DMS 273 (cell line): ENCODE measurements around the gene EPB41L5.
"Not testable (repeated sequence)": the region's sequence is repeated elsewhere in the genome, so short reads cannot be mapped to it uniquely, and the experiment has no call there.

ENCODE experiments used
- DNase-seq: peaks from one replicate; lab custom pipeline; 2025; ENCODE audit not compliant: unreplicated experiment; lab: John Stamatoyannopoulos, UW

The EPB41L5 gene

GRCh38 chr2:120012771-120013596 lies at the start of gene EPB41L5:
Gene EPB41L5, plus strand, starts transcription at chr2:120013077. Its CDS starts 6,008 bp downstream, at chr2:120019085.
- DNase-seq = peak; percentile 99

DNA sequence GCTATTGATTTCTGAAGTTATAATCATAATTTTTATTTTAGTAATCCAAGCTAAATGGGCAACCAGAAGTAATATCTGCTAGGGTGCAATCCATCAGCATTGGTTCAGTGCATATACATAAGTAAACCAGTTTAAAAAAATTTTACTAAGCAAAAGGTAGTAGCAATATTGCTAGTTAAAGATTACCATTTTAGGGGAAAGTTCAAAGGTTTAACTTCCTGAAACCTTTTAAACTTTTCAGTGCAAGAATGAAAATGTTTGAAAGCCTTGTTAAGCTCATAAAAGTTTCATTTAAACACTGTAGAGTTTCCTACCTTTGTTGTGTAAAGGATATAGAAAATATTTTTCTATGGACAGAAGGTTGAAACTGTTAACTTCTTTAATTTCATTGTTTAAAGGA lies 31.0 kb upstream of the EPB41L5 start:
- DNase-seq = no peak

- DNase-seq = no peak
Measured at GRCh38 chr2:119982506-119982905, 30.4 kb upstream of the EPB41L5 start.

DNA sequence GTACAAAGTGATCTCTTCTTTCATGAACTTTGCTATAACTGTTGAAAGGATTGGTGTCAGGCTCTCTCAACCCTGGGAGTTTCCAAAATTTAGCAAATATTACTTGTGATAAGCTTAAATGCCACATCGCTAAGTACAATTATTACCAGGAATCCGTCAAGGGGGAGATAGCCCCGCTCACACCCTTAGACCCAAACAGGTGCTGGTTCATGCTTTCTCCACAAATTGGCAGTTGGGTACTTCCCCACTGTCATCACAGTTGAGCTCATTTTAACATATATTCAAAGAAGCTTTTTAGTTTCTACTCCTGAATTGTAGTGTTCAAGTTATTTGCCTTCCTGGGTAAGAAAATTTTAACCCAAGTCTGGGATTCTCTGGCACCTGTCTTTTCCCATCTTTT lies 29.8 kb upstream of the EPB41L5 start:
- DNase-seq = no peak

DNA sequence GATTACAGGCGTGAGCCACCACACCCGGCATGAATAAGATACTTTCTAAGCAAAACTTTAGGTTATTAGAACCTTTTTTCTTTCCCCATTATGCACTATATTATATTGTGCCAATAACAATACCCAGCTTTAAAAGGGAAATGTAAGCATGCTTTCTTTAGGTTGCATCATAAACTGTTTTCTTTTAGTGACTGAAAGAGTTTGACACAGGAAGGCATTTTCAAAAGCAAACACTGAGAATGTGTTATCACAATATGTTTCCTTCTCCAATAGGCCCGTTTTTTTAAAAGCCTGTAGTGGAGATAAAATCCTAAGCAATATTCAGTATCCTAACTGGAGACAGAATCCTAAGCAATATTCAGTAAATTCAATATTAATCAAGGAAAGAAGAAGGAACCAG lies 16.7 kb upstream of the EPB41L5 start:
- DNase-seq = no peak

DNA sequence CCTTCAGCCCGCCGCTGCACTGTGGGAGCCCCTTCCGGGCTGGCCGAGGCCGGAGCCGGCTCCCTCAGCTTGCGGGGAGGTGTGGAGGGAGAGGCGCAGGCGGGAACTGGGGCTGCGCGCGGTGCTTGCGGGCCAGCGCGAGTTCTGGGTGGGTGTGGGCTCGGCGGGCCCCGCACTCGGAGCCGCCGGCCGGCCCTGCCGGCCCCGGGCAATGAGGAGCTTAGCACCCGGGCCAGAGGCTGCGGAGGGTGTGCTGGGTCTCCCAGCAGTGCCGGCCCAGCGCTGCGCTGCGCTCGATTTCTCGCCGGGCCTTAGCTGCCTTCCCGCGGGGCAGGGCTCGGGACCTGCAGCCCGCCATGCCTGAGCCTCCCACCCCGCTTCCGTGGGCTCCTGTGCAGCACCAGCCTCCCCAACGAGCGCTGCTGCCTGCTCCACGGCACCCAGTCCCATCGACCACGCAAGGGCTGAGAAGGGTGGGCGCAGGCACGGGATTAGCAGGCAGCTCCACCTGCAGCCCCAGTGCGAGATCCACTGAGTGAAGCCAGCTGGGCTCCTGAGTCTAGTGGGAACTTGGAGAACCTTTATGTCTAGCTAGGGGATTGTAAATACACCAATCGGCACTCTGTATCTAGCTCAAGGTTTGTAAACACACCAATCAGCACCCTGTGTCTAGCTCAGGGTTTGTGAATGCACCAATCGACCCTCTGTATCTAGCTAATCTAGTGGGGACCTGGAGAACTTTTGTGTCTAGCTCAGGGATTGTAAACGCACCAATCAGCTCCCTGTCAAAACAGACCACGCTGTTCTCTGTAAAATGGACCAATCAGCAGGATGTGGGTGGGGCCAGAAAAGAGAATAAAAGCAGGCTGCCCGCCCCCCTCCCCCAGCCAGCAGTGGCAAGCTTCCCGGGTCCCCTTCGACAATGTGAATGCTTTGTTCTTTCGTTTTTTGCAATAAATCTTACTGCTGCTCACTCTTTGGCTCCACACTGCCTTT lies 15.7 kb upstream of the EPB41L5 start:
- not testable (repeated sequence) for DNase-seq

DNA sequence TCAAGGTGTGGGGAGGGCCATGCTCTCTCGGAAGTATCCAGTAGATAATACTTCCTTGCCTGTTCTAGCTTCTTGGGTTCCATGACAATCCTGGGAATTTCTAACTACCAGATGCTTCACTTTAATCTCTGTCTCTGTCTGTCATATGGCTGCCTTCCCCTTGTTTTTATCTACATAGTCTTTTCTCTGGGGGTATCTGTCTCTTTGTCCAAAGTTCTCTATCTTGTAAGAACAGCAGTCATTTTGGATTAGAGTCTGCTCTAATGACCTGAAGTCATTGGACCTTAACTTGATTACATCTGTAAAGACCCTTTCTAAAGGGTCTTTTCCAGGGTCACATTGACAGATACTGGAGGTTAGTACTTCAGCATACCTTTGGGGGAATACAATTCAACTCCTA lies 11.4 kb upstream of the EPB41L5 start:
- no peak for DNase-seq

DNA sequence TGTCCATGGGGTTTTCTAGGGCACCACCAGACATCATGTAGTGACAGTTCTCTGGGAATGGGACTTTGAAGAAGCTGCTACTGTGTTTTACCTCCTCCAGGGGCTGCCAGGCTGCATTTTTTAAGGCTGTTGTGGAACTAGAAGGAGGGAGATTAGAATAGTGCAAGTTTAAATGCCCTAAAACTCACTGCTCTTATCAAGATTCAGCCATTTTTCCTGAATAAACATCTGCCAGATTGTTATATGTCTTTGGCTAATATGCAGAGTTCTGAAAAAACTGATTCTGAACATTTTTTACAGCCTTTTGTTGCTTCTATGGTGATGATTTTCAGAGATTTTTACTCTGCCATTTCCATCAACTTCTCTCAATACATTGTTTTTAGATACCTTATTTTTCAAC lies 8.6 kb upstream of the EPB41L5 start:
- DNase-seq = no peak

- no peak for DNase-seq
Measured at GRCh38 chr2:120005834-120006521, 6.9 kb upstream of the EPB41L5 start.

DNA sequence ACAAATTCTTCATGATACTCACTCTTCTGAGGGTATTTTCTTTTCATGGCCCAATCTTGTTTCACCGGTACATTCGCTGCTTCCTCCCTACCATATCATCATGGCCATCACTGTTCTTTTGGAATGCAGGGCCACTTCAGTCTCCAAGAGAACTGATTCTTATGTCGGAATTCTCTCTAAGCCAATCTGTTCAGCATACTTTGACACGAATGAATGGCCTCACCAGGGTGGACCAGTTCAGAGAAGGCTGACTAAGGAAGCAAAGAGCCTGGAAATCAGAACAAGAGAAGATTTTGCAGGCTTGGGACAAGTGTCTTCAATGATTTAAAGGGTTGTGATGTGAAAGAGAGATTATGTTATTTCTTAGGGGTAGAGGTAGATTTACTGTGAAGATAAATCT lies 5.0 kb upstream of the EPB41L5 start:
- DNase-seq = no peak

GRCh38 chr2:120012363-120012762 lies 514 bp upstream of the EPB41L5 start:
- DNase-seq = no peak

DNA sequence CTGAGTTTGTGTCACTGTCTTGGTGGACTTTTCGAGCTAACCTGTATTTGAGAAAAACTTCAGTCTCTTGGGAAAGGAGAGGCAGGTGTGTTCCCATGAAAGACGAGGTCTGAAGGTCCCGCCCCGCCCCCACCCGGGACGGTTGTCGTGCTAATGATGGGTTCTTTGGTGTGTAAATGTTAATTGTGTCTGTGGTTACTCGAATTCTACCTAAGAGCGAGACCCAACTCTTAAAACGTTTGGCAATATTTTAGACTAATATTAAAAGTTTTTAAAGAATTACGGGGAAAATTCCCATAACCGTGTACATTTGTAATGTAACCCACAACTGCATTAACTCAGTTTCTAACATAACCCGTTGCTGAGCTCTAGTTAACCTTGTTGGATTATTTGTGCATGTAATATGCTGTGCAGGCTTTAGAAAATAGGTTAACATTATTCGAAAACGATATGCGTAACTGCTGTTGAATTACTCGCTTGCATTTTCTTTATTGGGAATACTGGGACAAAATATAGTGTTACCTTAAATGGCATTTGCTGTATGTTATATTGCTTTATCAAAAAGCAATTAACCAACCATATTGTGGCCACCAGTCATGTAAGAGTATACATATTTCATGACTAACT lies 833 bp downstream of the EPB41L5 start:
- DNase-seq = peak; percentile 44

DNA sequence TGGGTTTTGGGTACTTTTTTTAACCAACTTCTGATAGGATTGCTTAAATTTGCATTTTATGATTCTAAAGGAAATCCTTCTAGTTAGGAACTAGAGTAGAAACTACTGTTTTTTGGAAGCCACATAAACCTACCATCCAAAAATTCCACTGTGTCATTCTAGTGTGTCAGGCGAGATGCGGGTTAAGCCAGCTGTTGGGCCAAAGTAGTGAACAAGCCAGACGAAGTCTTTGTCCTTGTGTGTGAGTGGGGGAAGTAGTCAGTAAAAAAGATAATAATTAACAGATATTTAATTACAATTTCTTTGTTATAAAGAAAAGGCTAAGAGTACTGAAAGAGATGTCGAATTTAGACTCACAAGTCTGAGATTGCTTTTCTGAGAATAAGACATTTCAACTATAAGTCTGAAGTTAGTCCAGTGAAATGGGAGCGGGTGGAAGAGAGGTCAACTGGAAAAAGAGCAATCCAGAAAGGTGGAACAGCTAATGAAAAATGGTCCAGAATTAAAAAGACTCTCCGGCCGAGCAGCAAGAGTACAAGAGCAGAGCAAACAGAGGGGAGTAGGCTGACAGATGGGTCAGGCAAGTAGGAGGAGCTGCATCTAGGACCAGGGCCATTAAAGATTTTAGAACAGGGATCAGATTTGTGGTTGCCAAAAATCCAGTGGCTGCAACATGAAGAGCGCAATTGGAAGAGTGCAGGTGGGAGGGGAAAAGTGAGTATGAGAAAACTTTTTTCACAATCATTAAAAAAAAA lies 1.5 kb downstream of the EPB41L5 start:
- DNase-seq = peak; percentile 81

- DNase-seq = no peak
Measured at GRCh38 chr2:120016800-120017199, 3.9 kb downstream of the EPB41L5 start.

GRCh38 chr2:120017201-120017600 lies 4.3 kb downstream of the EPB41L5 start:
- DNase-seq = no peak

DNA sequence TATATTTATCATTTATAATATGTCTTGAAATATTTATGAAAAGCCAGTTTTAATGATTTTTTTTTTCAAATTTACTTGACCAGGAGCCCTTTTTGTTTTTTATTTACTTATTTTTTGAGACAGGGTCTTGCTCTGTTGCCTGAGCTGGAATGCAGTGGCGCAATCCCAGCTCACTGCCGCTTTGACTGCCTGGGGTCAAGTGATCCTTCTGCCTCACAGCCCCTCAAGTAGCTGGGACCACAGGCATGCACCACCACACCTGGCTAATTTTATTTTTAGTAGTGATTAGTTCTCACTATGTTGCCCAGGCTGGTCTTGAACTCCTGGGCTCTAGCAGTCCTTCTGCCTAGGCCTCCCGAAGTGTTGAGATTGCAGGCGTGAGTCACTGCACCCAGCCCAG lies 5.7 kb downstream of the EPB41L5 start:
- no peak for DNase-seq

DNA sequence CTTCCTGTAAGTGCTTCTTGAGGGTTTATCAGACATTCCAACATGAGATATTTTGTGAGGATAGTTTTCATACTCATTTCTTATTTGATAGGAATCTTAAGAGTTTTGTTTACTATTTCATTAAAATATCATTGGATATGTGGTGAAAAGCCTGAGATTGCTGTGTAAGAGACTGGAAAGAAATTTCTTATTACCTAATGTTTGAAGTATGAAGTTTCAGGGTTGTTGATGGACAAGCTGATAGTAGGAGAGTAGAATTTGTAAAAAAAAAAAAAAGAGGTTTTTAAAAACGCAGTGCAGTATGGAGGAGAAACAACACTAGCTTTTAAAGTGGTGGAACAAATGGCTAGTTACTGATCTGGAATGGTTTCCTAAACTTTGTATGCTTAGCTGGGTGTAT lies 7.7 kb downstream of the EPB41L5 start:
- DNase-seq = no peak

DNA sequence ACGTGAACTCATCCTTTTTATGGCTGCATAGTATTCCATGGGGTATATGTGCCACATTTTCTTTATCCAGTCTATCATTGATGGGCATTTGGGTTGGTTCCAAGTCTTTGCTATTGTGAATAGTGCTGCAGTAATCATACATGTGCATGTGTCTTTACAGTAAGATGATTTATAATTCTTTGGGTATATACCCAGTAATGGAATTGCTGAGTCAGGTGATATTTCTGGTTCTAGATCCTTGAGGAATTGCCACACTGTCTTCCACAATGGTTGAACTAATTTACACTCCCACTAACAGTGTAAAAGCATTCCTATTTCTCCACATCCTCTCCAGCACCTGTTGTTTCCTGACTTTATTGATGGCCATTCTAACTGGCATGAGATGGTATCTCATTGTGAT lies 9.6 kb downstream of the EPB41L5 start:
- not testable (repeated sequence) for DNase-seq

DNA sequence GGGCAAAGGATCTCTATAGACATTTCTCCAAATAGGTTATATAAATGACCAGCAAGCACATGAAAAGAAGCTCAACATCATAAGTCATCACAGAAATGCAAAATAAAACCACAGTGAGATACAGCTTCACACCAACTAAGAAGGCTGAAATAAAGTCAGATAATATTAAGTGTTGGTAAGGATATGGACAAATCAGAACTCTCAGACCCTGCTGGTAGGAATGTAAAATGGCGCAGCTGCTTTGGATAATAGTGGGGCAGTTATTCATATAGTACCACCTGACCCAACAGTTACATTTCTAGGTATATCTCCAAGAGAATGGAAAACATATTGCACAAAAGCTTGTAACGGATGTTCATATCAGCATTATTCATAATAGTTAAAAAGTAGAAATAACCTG lies 14.0 kb downstream of the EPB41L5 start:
- DNase-seq = peak; percentile 12

DNA sequence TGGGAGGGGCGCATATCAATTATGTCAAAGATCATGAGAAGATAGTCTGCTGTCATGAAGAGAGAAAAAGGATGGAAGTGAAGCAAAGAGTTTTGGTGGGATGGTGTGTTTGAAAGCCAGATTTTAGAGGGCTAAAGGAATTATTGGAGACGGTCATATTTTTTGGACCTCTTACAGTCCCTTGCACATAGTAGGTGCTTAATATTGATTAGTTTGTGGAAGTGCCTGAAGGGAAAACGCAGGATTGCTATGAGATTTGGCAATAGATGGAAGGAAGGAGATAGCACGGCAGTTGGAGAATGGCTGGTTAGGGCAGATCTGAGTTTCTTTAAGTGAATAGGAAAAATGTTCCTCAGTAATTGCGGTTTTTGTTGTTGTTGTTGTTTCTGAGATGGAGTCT lies 15.9 kb downstream of the EPB41L5 start:
- no peak for DNase-seq
